Esophagus muscularis mucosa (tissue), 4 donors: ENCODE results near the gene SKP1. TPM values are rescaled to one million over a fixed set of nuclear protein-coding genes. Genes with fewer than 3 reads are reported as not detected.
"Not testable (repeated sequence)": the region's sequence is repeated elsewhere in the genome, so short reads cannot be mapped to it uniquely, and the experiment has no call there.

Experiments
- DNase-seq: peaks from one replicate; pipeline ENCODE4 v3.0.0-alpha.2; 2017; ENCODE audit errors: extremely low spot score
- H3K27ac ChIP-seq, 4 donors: fragments of 200-600 bp; sonication (generic); replicated peaks in 1 of 4; 1 replicate in 3 of 4; 2 replicates in 1 of 4; pipeline ENCODE4 v1.5.1; 2016 to 2019; ENCODE audit warnings: mild to moderate bottlenecking in 1 of 4
- H3K27me3 ChIP-seq, 4 donors: fragments of 200-600 bp; sonication (generic); one replicate each; pipeline versions ENCODE4 v1.5.1 to v1.6.0; 2016 to 2019
- H3K36me3 ChIP-seq, 4 donors: fragments of 200-600 bp; sonication (generic); one replicate each; pipeline ENCODE4 v1.5.1; 2016 to 2019
- H3K4me1 ChIP-seq, 4 donors: fragments of 200-600 bp; sonication (generic); one replicate each; pipeline ENCODE4 v1.5.1; 2016 to 2019
- H3K4me3 ChIP-seq, 4 donors: fragments of 200-600 bp; sonication (generic); 1 replicate in 2 of 4; 2 replicates in 2 of 4; pipeline ENCODE4 v1.5.1; 2016 to 2019; ENCODE audit warnings: mild to moderate bottlenecking in 4 of 4, moderate library complexity in 1 of 4
- H3K9me3 ChIP-seq, 4 donors: fragments of 200-600 bp; sonication (generic); 1 replicate in 3 of 4; 2 replicates in 1 of 4; pipeline ENCODE4 v1.5.1; 2016 to 2019
- EP300 ChIP-seq: sonication (generic); formaldehyde crosslinking; IDR thresholded peaks from one replicate; pipeline ENCODE4 v1.6.1; 2017; ENCODE audit warnings: antibody characterized with exemption
- POLR2A ChIP-seq: fragments of 450-650 bp; IDR thresholded peaks from one replicate; pipeline ENCODE4 v1.6.1; 2017; ENCODE audit warnings: antibody characterized with exemption, moderate library complexity, mild to moderate bottlenecking, low read depth
- POLR2AphosphoS5 ChIP-seq, 2 donors: sonication (generic); formaldehyde crosslinking; IDR thresholded peaks; one replicate each; pipeline ENCODE4 v1.6.1; 2017; ENCODE audit warnings: antibody characterized with exemption in 2 of 2
- WGBS: methylation state at CpG from one replicate; pipeline ENCODE4 v1.1.5; 2018; 5-methylcytosine and 5-hydroxymethylcytosine counted together
- intact Hi-C: fragments of 100-400 bp; cut with DNase I; formaldehyde crosslinking; loops from one replicate; pipeline ENCODE4 v1.15.1; 2023
- total RNA-seq, 4 donors: library from RNA; depleted of rRNA; stranded (reverse); fragments of >200 nt; gene quantifications; one replicate each; pipeline versions ENCODE4 v1.1.0 to v1.2.1, GENCODE V29; 2016
- TF ChIP-seq, protein P1 (sequence below), 3 experiments: fragments of 200-600 bp in 2 of 3; fragments of 450-650 bp in 1 of 3; sonication (generic) in 2 of 3; IDR thresholded peaks; one replicate each; pipeline ENCODE4 v1.5.1; 2017 to 2019; ENCODE audit warnings: antibody characterized with exemption in 3 of 3, mild to moderate bottlenecking in 2 of 3, moderate library complexity in 1 of 3

SKP1 gene
- total RNA-seq, 4 donors from 2014 or later, result 170 to 345 (median 322) TPM

GRCh38 chr5:134223406-134224248 lies 46.9 kb upstream of the SKP1 start:
- intact Hi-C loops, result no loop called here
- WGBS, result 25% methylated on average over 9 of the region's 9 CpGs
- Histone ChIP-seq H3K36me3 (peaks cover 0 to 6% (median 0%) of the 10 kb centered on the region in 4 donors), H3K4me1 (peaks cover 48 to 74% (median 73%) of the 10 kb centered on the region in 4 donors), H3K9me3 (no peaks in the 10 kb centered on the region), H3K27ac (peak overlapping the region; percentile 100), H3K4me3 (peak overlapping the region; percentile 85 to 100 (median 98)), H3K27me3 (no peaks in the 10 kb centered on the region)
- no peak for DNase-seq
- TF ChIP-seq POLR2AphosphoS5 (IDR thresholded peaks at IDR 0.05) (no peak), POLR2A (no peak), EP300 (no peak)
- TF ChIP-seq, protein P1, sequence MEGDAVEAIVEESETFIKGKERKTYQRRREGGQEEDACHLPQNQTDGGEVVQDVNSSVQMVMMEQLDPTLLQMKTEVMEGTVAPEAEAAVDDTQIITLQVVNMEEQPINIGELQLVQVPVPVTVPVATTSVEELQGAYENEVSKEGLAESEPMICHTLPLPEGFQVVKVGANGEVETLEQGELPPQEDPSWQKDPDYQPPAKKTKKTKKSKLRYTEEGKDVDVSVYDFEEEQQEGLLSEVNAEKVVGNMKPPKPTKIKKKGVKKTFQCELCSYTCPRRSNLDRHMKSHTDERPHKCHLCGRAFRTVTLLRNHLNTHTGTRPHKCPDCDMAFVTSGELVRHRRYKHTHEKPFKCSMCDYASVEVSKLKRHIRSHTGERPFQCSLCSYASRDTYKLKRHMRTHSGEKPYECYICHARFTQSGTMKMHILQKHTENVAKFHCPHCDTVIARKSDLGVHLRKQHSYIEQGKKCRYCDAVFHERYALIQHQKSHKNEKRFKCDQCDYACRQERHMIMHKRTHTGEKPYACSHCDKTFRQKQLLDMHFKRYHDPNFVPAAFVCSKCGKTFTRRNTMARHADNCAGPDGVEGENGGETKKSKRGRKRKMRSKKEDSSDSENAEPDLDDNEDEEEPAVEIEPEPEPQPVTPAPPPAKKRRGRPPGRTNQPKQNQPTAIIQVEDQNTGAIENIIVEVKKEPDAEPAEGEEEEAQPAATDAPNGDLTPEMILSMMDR (IDR thresholded peaks at IDR 0.05), result no peak

DNA sequence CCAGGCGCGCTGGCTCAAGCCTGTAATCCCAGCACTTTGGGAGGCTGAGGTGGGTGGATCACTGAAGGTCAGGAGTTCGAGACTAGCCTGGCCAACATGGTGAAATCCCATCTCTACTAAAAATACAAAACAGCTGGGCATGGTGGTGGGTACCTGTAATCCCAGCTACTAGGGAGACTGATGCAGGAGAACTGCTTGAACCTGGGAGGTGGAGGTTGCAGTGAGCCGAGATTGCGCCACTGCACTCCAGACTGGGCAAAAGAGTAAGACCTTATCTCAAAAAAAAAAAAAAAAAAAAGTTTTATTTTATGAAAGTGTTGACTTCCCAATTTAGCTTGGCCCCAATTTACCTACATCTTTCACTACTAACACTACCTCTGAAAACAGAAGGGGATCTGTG lies 44.9 kb upstream of the SKP1 start:
- intact Hi-C loops, H3K27me3 ChIP-seq, DNase-seq, H3K4me3 ChIP-seq, H3K36me3 ChIP-seq, H3K9me3 ChIP-seq: not testable (repeated sequence)
- peak overlapping the region; percentile 21 to 100 (median 34) for H3K27ac ChIP-seq
- peaks cover 54 to 83% (median 78%) of the 10 kb centered on the region in 4 donors for H3K4me1 ChIP-seq
- WGBS, result 78% methylated on average over 5 of the region's 5 CpGs

DNA sequence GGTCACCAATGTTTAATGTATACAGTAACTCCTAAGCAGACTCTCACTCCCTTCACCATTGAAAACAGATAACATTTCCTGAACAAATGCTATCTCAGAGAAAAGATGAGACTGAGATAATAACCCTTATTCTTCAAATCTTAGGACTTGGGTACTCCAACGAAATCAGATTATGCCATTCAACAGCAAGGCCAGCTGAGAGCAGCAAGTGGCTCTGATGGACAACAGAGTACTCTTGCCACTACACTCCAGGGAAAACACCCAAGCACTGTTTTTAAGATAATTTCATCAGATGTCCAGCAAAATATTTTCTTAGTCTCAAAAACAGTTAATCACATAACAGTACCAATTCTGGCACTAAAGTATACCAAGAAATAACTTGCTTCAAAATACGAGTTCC lies 39.0 kb upstream of the SKP1 start:
- Histone ChIP-seq H3K27me3 (no peaks in the 10 kb centered on the region), H3K36me3 (peaks cover 0 to 2% (median 0%) of the 10 kb centered on the region in 4 donors), H3K4me3 (no peak overlapping the region), H3K27ac (no peak overlapping the region), H3K9me3 (no peaks in the 10 kb centered on the region), H3K4me1 (peaks cover 40 to 95% (median 87%) of the 10 kb centered on the region in 4 donors)
- no peak for TF ChIP-seq POLR2A
- TF ChIP-seq, protein P1 (IDR thresholded peaks at IDR 0.05), result no peak
- no peak for TF ChIP-seq EP300
- no peak for TF ChIP-seq POLR2AphosphoS5 (IDR thresholded peaks at IDR 0.05)
- 56% methylated on average over 2 of the region's 2 CpGs for WGBS
- intact Hi-C loops, result no loop called here
- DNase-seq, result no peak

DNA sequence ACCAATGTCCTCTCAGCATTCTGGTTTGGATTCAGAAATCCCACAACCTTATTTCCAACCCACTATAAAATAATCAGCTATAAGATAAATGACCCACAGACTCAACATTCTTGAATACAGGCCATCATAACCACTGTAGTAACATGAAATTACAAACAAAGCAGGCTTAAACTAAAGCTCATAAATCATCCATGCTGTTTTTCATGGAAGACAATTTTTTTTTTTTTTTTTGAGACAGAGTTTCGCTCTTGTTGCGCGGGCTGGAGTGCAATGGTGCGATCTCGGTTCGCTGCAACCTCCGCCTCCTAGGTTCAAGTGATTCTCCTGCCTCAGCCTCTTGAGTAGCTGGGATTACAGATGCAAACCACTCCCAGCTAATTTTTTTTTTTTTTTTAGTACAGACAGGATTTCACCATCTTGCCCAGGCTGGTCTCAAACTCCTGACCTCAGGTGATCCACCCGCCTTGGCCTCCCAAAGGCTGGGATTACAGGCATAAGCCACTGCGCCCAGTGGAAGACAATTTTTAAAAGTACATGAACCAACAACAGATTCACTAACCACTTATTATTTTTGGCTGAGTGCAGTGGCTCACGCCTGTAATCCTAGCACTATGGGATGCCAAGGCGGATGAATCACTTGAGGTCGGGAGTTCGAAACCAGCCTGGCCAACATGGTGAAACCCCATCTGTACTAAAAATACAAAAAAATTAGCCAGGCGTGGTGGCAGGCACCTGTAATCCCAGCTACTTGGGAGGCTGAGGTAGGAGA lies 34.7 kb upstream of the SKP1 start:
- H3K4me1 ChIP-seq, result peaks cover 54 to 95% (median 91%) of the 10 kb centered on the region in 4 donors
- WGBS, result 79% methylated on average over 14 of the region's 14 CpGs
- H3K4me3 ChIP-seq, H3K36me3 ChIP-seq, DNase-seq, H3K27ac ChIP-seq, H3K27me3 ChIP-seq, intact Hi-C loops, H3K9me3 ChIP-seq: not testable (repeated sequence)

DNA sequence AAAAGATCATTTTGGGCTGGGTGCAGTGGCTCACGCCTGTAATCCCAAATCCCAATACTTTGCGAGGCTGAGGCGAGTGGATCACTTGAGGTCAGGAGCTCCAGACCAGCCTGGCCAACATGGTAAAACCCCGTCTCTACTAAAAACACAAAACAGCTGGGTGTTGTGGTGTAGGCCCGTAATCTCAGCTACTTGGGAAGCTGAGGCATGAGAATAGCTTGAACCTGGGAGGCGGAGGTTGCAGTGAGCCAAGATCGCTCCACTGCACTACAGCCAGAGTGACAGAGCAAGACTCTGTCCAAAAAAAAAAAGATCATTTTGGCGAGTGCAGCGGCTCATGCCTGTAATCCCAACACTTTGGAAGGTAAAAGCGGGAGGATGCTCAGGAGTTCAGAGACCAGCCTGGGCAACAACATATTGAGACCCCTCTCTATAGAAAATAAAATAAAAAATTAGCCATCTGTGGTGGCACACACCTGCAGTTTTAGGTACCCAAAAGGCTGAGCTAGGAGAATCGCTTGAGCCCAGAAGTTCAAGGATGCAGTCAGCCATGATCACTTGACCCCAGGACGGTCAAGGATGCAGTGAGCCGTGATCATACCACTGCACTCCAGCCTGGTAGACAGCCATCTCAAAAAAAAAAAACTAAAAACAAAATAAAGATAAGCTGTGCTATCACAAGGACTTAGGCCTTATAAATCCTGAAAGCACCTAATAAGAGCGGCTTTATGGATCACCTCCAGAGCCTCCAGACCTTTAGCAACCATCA lies 32.9 kb upstream of the SKP1 start:
- Histone ChIP-seq H3K9me3 (no peaks in the 10 kb centered on the region), H3K4me3 (no peak overlapping the region), H3K36me3 (peaks cover 0 to 13% (median 3%) of the 10 kb centered on the region in 4 donors), H3K4me1 (peaks cover 54 to 81% (median 75%) of the 10 kb centered on the region in 4 donors), H3K27me3 (no peaks in the 10 kb centered on the region), H3K27ac (peak overlapping the region in 1 of 4 donors; percentile 8)
- WGBS, result 76% methylated on average over 14 of the region's 14 CpGs
- TF ChIP-seq, protein P1 (IDR thresholded peaks at IDR 0.05), result no peak
- TF ChIP-seq EP300 (no peak), POLR2A (no peak), POLR2AphosphoS5 (IDR thresholded peaks at IDR 0.05) (no peak)
- no peak for DNase-seq
- intact Hi-C loops, result no loop called here
